ENCODE measurements around the gene KRT78.

KRT78 gene

GRCh38 chr12:52813203-52813819 is 35.5 kb downstream of the KRT78 start:
- no peaks in the 10 kb centered on the region for H3K36me3 ChIP-seq (ENCODE audit: control insufficient read depth in 1 of 2, insufficient read depth in 2 of 2, low read depth in 1 of 2, low read length in 2 of 2)
- peaks cover 3% of the 10 kb centered on the region for H3K4me1 ChIP-seq (ENCODE audit: control insufficient read depth, insufficient read depth, low read depth, low read length)
- no peak overlapping the region for H3K9ac ChIP-seq (ENCODE audit: low read length)
- no peak overlapping the region for H3K4ac ChIP-seq (ENCODE audit: low read depth in 1 of 2, low read length in 2 of 2)
- H3K18ac ChIP-seq (ENCODE audit: low read depth in 1 of 2, low read length in 2 of 2) = no peak overlapping the region
- no peak overlapping the region for H2BK15ac ChIP-seq (ENCODE audit: low read depth, poor library complexity, severe bottlenecking)
- H3K4me3 ChIP-seq (ENCODE audit: insufficient read depth in 1 of 2, low read depth in 1 of 2, low read length in 2 of 2) = no peak overlapping the region
- no peak overlapping the region for H3K4me2 ChIP-seq (ENCODE audit: low read length, poor library complexity, severe bottlenecking)
- H3K9me3 ChIP-seq (ENCODE audit: control insufficient read depth, low read length) = no peaks in the 10 kb centered on the region
- no peak overlapping the region for H2BK12ac ChIP-seq (ENCODE audit: low read length in 2 of 2)
- no peak overlapping the region for H2BK120ac ChIP-seq (ENCODE audit: low read depth, low read length)
- H4K8ac ChIP-seq (ENCODE audit: low read length) = no peak overlapping the region
- no peak overlapping the region for H2BK5ac ChIP-seq (ENCODE audit: low read depth, low read length, poor library complexity, severe bottlenecking)
- H3K27me3 ChIP-seq (ENCODE audit: control insufficient read depth in 1 of 2, insufficient read depth in 1 of 2, low read length in 2 of 2) = peaks cover 21 to 70% of the 10 kb centered on the region in 2 experiments
- no peaks in the 10 kb centered on the region for H3K79me1 ChIP-seq (replicated peaks; ENCODE audit: low read length, poor library complexity, severe bottlenecking)
- DNase-seq = no peak
- no peak overlapping the region for H3K23ac ChIP-seq (ENCODE audit: low read length in 2 of 2)
- no peak overlapping the region for H4K91ac ChIP-seq (ENCODE audit: low read length)
- no peak overlapping the region for H3K14ac ChIP-seq (ENCODE audit: low read length in 2 of 2)
- 84% methylated on average over 10 of the region's 10 CpGs for WGBS
- no peak overlapping the region for H3K27ac ChIP-seq (ENCODE audit: low read length, poor library complexity, severe bottlenecking)
- no peak overlapping the region for H2AK5ac ChIP-seq (ENCODE audit: low read length, severe bottlenecking)
- H2AFZ ChIP-seq (ENCODE audit: low read depth, low read length) = no peak overlapping the region

- H3K4ac ChIP-seq (ENCODE audit: low read depth in 1 of 2, low read length in 2 of 2) = no peak overlapping the region
- H4K8ac ChIP-seq (ENCODE audit: low read length) = no peak overlapping the region
- WGBS = 61% methylated on average over 3 of the region's 3 CpGs
- no peak overlapping the region for H2AFZ ChIP-seq (ENCODE audit: low read depth, low read length)
- H2BK5ac ChIP-seq (ENCODE audit: low read depth, low read length, poor library complexity, severe bottlenecking) = no peak overlapping the region
- no peak overlapping the region for H2AK5ac ChIP-seq (ENCODE audit: low read length, severe bottlenecking)
- H3K4me3 ChIP-seq (ENCODE audit: insufficient read depth in 1 of 2, low read depth in 1 of 2, low read length in 2 of 2) = no peak overlapping the region
- H4K91ac ChIP-seq (ENCODE audit: low read length) = no peak overlapping the region
- no peaks in the 10 kb centered on the region for H3K9me3 ChIP-seq (ENCODE audit: control insufficient read depth, low read length)
- H3K4me2 ChIP-seq (ENCODE audit: low read length, poor library complexity, severe bottlenecking) = no peak overlapping the region
- peaks cover 15 to 70% of the 10 kb centered on the region in 2 experiments for H3K27me3 ChIP-seq (ENCODE audit: control insufficient read depth in 1 of 2, insufficient read depth in 1 of 2, low read length in 2 of 2)
- peaks cover 3% of the 10 kb centered on the region for H3K4me1 ChIP-seq (ENCODE audit: control insufficient read depth, insufficient read depth, low read depth, low read length)
- H2BK15ac ChIP-seq (ENCODE audit: low read depth, poor library complexity, severe bottlenecking) = no peak overlapping the region
- no peak for DNase-seq
- H3K27ac ChIP-seq (ENCODE audit: low read length, poor library complexity, severe bottlenecking) = no peak overlapping the region
- H2BK12ac ChIP-seq (ENCODE audit: low read length in 2 of 2) = no peak overlapping the region
- no peaks in the 10 kb centered on the region for H3K79me1 ChIP-seq (replicated peaks; ENCODE audit: low read length, poor library complexity, severe bottlenecking)
- no peak overlapping the region for H3K18ac ChIP-seq (ENCODE audit: low read depth in 1 of 2, low read length in 2 of 2)
- no peaks in the 10 kb centered on the region for H3K36me3 ChIP-seq (ENCODE audit: control insufficient read depth in 1 of 2, insufficient read depth in 2 of 2, low read depth in 1 of 2, low read length in 2 of 2)
- H2BK120ac ChIP-seq (ENCODE audit: low read depth, low read length) = no peak overlapping the region
- no peak overlapping the region for H3K9ac ChIP-seq (ENCODE audit: low read length)
- H3K14ac ChIP-seq (ENCODE audit: low read length in 2 of 2) = no peak overlapping the region
- no peak overlapping the region for H3K23ac ChIP-seq (ENCODE audit: low read length in 2 of 2)
Measured at GRCh38 chr12:52812749-52813148, 36.0 kb downstream of the KRT78 start.

GRCh38 chr12:52812073-52812400 is 36.8 kb downstream of the KRT78 start:
- no peak overlapping the region for H4K8ac ChIP-seq (ENCODE audit: low read length)
- no peak overlapping the region for H2AFZ ChIP-seq (ENCODE audit: low read depth, low read length)
- H3K18ac ChIP-seq (ENCODE audit: low read depth in 1 of 2, low read length in 2 of 2) = no peak overlapping the region
- H3K4ac ChIP-seq (ENCODE audit: low read depth in 1 of 2, low read length in 2 of 2) = no peak overlapping the region
- H3K4me3 ChIP-seq (ENCODE audit: insufficient read depth in 1 of 2, low read depth in 1 of 2, low read length in 2 of 2) = no peak overlapping the region
- no peak overlapping the region for H3K23ac ChIP-seq (ENCODE audit: low read length in 2 of 2)
- no peak overlapping the region for H2BK5ac ChIP-seq (ENCODE audit: low read depth, low read length, poor library complexity, severe bottlenecking)
- 51% methylated on average over 4 of the region's 4 CpGs for WGBS
- no peak overlapping the region for H3K27ac ChIP-seq (ENCODE audit: low read length, poor library complexity, severe bottlenecking)
- no peak overlapping the region for H2BK12ac ChIP-seq (ENCODE audit: low read length in 2 of 2)
- H2AK5ac ChIP-seq (ENCODE audit: low read length, severe bottlenecking) = no peak overlapping the region
- H3K79me1 ChIP-seq (replicated peaks; ENCODE audit: low read length, poor library complexity, severe bottlenecking) = no peaks in the 10 kb centered on the region
- H2BK120ac ChIP-seq (ENCODE audit: low read depth, low read length) = no peak overlapping the region
- peaks cover 9% of the 10 kb centered on the region for H3K4me1 ChIP-seq (ENCODE audit: control insufficient read depth, insufficient read depth, low read depth, low read length)
- H3K27me3 ChIP-seq (ENCODE audit: control insufficient read depth in 1 of 2, insufficient read depth in 1 of 2, low read length in 2 of 2) = peaks cover 13 to 70% of the 10 kb centered on the region in 2 experiments
- H3K36me3 ChIP-seq (ENCODE audit: control insufficient read depth in 1 of 2, insufficient read depth in 2 of 2, low read depth in 1 of 2, low read length in 2 of 2) = no peaks in the 10 kb centered on the region
- no peak overlapping the region for H3K9ac ChIP-seq (ENCODE audit: low read length)
- no peak overlapping the region for H2BK15ac ChIP-seq (ENCODE audit: low read depth, poor library complexity, severe bottlenecking)
- no peak overlapping the region for H4K91ac ChIP-seq (ENCODE audit: low read length)
- no peak overlapping the region for H3K14ac ChIP-seq (ENCODE audit: low read length in 2 of 2)
- no peaks in the 10 kb centered on the region for H3K9me3 ChIP-seq (ENCODE audit: control insufficient read depth, low read length)
- DNase-seq = no peak
- no peak overlapping the region for H3K4me2 ChIP-seq (ENCODE audit: low read length, poor library complexity, severe bottlenecking)

- Histone ChIP-seq H3K18ac (ENCODE audit: low read depth in 1 of 2, low read length in 2 of 2) (no peak overlapping the region), H3K14ac (ENCODE audit: low read length in 2 of 2) (no peak overlapping the region), H3K27ac (ENCODE audit: low read length, poor library complexity, severe bottlenecking) (no peak overlapping the region), H3K4me2 (ENCODE audit: low read length, poor library complexity, severe bottlenecking) (no peak overlapping the region), H4K8ac (ENCODE audit: low read length) (no peak overlapping the region), H3K27me3 (ENCODE audit: control insufficient read depth in 1 of 2, insufficient read depth in 1 of 2, low read length in 2 of 2) (peaks cover 10 to 73% of the 10 kb centered on the region in 2 experiments), H3K4me3 (ENCODE audit: insufficient read depth in 1 of 2, low read depth in 1 of 2, low read length in 2 of 2) (no peak overlapping the region), H2BK12ac (ENCODE audit: low read length in 2 of 2) (no peak overlapping the region), H2BK120ac (ENCODE audit: low read depth, low read length) (no peak overlapping the region), H3K79me1 (replicated peaks; ENCODE audit: low read length, poor library complexity, severe bottlenecking) (no peaks in the 10 kb centered on the region), H3K4ac (ENCODE audit: low read depth in 1 of 2, low read length in 2 of 2) (no peak overlapping the region), H2AK5ac (ENCODE audit: low read length, severe bottlenecking) (no peak overlapping the region), H3K23ac (ENCODE audit: low read length in 2 of 2) (no peak overlapping the region), H4K91ac (ENCODE audit: low read length) (no peak overlapping the region), H2BK5ac (ENCODE audit: low read depth, low read length, poor library complexity, severe bottlenecking) (no peak overlapping the region), H3K9ac (ENCODE audit: low read length) (no peak overlapping the region), H2BK15ac (ENCODE audit: low read depth, poor library complexity, severe bottlenecking) (no peak overlapping the region), H3K36me3 (ENCODE audit: control insufficient read depth in 1 of 2, insufficient read depth in 2 of 2, low read depth in 1 of 2, low read length in 2 of 2) (no peaks in the 10 kb centered on the region), H3K4me1 (ENCODE audit: control insufficient read depth, insufficient read depth, low read depth, low read length) (peaks cover 12% of the 10 kb centered on the region), H2AFZ (ENCODE audit: low read depth, low read length) (no peak overlapping the region), H3K9me3 (ENCODE audit: control insufficient read depth, low read length) (no peaks in the 10 kb centered on the region)
- WGBS = 73% methylated on average over 9 of the region's 9 CpGs
- DNase-seq = no peak
Measured at GRCh38 chr12:52811191-52812072, 37.4 kb downstream of the KRT78 start.

All from mesenchymal stem cell (in vitro differentiated cells and primary cell).